Measurements from ENCODE around the gene PLEKHF1. TPM values are rescaled to one million over a fixed set of nuclear protein-coding genes. Genes with fewer than 3 reads are reported as not detected.

The PLEKHF1 gene
- total and polyA plus RNA-seq, 2 of the 13 experiments (the other 11 are each of a cell fraction or from before 2014, with no cell fraction given), result 2.9 to 3.8 TPM

DNA sequence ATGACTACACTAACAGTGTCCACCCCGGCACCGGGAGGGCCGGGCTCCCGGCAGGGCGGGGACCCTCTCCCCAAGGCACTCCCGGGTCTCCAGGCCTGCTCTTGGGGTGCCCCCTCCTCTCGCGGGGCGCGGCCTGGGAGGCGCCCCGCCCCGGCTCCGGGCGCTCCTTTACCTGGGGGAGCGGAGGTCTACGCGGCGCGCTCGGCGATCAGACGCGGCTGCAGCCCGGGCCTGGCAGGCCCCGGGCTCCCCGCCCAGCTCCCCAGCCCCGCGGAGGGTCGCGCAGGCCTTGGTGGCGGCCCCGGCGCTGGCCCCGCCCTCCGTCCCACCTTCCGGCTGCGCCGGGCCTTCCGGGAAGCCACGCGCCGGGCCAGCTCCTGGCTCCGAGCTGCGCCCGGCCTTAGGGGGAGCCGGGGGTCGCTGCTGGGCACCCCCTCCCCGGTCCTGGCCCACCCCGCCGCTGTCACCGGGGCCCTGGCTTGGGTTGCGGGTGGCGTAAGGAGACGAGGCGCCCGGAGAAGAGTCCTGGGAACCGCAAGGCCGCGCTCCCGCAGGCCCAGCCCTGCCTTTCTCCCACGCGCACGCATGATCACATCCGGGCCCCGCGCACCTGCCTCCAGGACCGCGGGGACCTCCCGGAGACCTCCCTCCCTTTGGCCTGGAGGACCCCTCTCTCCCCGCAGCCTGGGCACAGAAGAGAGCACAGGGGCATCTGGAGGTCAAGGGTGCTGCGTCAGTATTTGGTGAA lies 49.9 kb downstream of the PLEKHF1 start, which contains the start of gene C19orf12 (continued):
- TF ChIP-seq ASH2L (IDR thresholded peaks at IDR 0.05; ENCODE audit: insufficient read length, low read depth, low read length) (peak; percentile 40), RORA (CRISPR knock-in tag; IDR thresholded peaks at IDR 0.05) (no peak), KLF12 (CRISPR knock-in tag; IDR thresholded peaks at IDR 0.05; ENCODE audit: borderline replicate concordance) (0 out of 2 replicates have a peak, but pooled peaks have one; percentile 21), SMAD9 (CRISPR knock-in tag; IDR thresholded peaks at IDR 0.05) (no peak), ZNF512 (CRISPR knock-in tag; IDR thresholded peaks at IDR 0.05) (no peak), NPAS2 (CRISPR knock-in tag; IDR thresholded peaks at IDR 0.05; ENCODE audit: borderline replicate concordance) (no peak), ZNF570 (CRISPR knock-in tag; IDR thresholded peaks at IDR 0.05; ENCODE audit: borderline replicate concordance) (no peak), ZBTB40 (IDR thresholded peaks at IDR 0.05) (no peak), ZBTB40 (CRISPR knock-in tag; IDR thresholded peaks at IDR 0.05) (peak; percentile 20; the same call in 1 of the 2 replicates), TSC22D2 (CRISPR knock-in tag; IDR thresholded peaks at IDR 0.05; ENCODE audit: borderline replicate concordance) (no peak), TFE3 (CRISPR knock-in tag; IDR thresholded peaks at IDR 0.05) (no peak)
- TF ChIP-seq, protein P1, sequence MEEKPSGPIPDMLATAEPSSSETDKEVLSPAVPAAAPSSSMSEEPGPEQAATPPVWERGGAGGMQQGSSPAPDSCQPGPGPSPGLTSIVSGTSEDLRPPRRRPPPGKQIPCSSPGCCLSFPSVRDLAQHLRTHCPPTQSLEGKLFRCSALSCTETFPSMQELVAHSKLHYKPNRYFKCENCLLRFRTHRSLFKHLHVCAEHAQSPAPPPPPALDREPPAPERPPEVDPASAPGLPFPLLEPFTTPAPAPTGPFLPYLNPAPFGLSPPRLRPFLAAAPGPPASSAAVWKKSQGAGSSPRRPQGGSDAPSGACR (CRISPR knock-in tag; IDR thresholded peaks at IDR 0.05), result peak; percentile 55; the same call in 1 of the 2 replicates
- TF ChIP-seq, protein P2, sequence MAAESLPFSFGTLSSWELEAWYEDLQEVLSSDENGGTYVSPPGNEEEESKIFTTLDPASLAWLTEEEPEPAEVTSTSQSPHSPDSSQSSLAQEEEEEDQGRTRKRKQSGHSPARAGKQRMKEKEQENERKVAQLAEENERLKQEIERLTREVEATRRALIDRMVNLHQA (CRISPR knock-in tag; IDR thresholded peaks at IDR 0.05), result no peak
